Progenitor cell of endocrine pancreas (in vitro differentiated cells): ENCODE data around the gene MLXIPL. TPM values are rescaled to one million over a fixed set of nuclear protein-coding genes. Genes with fewer than 3 reads are reported as not detected.
"Not testable (repeated sequence)": the region's sequence is repeated elsewhere in the genome, so short reads cannot be mapped to it uniquely, and the experiment has no call there.

ENCODE experiments used
- DNase-seq: peaks from one replicate; pipeline ENCODE4 v3.0.0; 2021; ENCODE audit warnings: low spot score; ENCODE audit not compliant: unreplicated experiment
- H3K27ac Mint-ChIP-seq: 2 replicates; pipeline ENCODE4 v1.8.0; 2021; ENCODE audit warnings: mild to moderate bottlenecking, moderate library complexity, mixed read lengths
- H3K27me3 Mint-ChIP-seq: 2 replicates; pipeline ENCODE4 v1.8.0; 2021; ENCODE audit warnings: mixed read lengths
- H3K36me3 Mint-ChIP-seq: 2 replicates; pipeline ENCODE4 v1.8.0; 2022; ENCODE audit warnings: mixed read lengths; ENCODE audit not compliant: insufficient read depth
- H3K4me1 Mint-ChIP-seq: 2 replicates; pipeline ENCODE4 v1.8.0; 2021; ENCODE audit warnings: low read depth, mixed read lengths
- H3K4me3 Mint-ChIP-seq: 2 replicates; pipeline ENCODE4 v1.8.0; 2021; ENCODE audit warnings: low read depth, mild to moderate bottlenecking, moderate library complexity, mixed read lengths
- H3K9me3 Mint-ChIP-seq: 2 replicates; pipeline ENCODE4 v1.8.0; 2021; ENCODE audit warnings: low read depth, mixed read lengths
- CTCF ChIP-seq: fragments of 200-600 bp; sonication (generic); IDR thresholded peaks from one replicate; pipeline ENCODE4 v1.5.0; 2021; ENCODE audit warnings: antibody characterized with exemption, mild to moderate bottlenecking; ENCODE audit not compliant: unreplicated experiment
- total RNA-seq: library from RNA; stranded (reverse); gene quantifications from 2 replicates; pipeline ENCODE4 v1.2.1, GENCODE V29; 2021

Gene MLXIPL
- total RNA-seq, 1 donor from 2014 or later: 48.6 TPM

DNA sequence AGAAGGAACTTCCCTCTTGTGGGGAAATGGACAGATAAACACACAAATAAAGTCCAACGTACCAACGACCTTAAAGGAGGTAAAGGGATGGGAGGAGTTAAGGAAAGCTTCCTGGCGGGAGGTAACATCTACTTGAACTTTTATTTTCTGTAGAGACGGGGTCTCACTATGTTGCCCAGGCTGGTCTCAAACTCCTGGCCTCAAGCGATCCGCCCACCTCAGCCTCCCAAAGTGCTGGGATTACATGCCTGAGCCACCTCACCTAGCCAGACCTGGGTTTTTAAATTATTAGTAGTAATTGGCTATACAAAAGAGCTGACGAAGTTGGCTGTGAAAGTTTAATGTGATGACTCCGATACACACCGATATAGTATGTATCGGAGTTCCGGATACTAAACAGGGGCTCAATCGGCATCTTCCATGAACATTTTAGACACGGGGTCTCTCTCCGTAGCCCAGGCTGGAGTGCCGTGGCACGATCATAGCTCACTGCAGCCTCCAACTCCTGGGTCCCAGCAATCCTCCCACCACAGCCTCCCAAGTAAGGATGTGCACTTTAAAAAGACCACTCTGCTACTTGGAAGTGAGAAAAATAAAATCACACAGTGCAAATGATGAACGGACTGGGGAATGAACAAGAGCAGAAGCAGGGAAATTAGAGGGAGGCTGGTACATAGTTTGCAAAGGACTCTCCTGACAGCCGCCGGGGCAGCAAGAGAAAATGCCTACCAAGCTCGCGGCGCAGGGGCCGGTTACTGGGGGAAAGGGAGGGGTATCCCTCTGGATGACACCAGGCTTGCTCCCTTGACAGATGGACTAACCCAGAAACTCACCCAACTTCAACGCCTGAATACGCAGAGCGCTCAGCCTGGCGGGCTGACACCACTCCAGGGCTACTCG lies 67.9 kb downstream of the MLXIPL start:
- Mint-ChIP-seq H3K27ac (peak overlapping the region; percentile 94), H3K4me3 (peak overlapping the region; percentile 87), H3K36me3 (peaks cover 6% of the 10 kb centered on the region), H3K9me3 (no peaks in the 10 kb centered on the region), H3K4me1 (peaks cover 18% of the 10 kb centered on the region), H3K27me3 (peaks cover 8% of the 10 kb centered on the region)
- no peak for TF ChIP-seq CTCF
- no peak for DNase-seq

DNA sequence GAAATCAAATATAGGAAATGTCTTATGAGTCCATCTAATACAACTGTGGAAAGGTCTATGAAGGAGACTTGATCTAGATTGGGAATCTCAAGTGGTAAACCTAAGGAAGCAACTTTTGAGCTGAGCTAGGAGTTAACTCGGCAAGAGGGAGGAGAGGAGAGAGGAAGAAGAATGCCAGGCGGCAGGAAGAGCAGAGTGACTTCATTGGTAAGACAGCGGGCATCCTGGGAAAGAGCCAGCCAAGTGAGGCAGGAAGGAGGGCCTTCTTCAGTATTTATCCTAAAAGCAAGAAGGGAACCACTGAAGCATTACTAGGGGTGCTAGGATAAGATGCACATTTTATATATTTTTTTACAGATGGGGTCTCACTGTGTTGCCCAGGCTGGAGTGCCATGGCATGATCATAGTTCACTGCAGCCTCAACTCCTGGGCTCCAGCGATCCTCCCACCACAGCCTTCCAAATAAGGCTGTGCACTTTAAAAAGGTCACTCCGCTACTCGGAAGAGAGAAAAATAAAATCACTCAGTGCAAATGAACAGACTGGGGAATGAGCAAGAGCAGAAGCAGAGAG lies 68.8 kb downstream of the MLXIPL start:
- peaks cover 6% of the 10 kb centered on the region for H3K27me3 Mint-ChIP-seq

GRCh38 chr7:73550093-73550492 lies 74.2 kb downstream of the MLXIPL start:
- H3K27me3 Mint-ChIP-seq, H3K9me3 Mint-ChIP-seq, H3K4me3 Mint-ChIP-seq, DNase-seq, H3K27ac Mint-ChIP-seq: not testable (repeated sequence)
- Mint-ChIP-seq H3K36me3 (peaks cover 18% of the 10 kb centered on the region), H3K4me1 (peaks cover 10% of the 10 kb centered on the region)

More for the DNA sequence above, 68.8 kb downstream of the MLXIPL start:
- peak overlapping the region; percentile 87 for H3K4me3 Mint-ChIP-seq
- TF ChIP-seq CTCF: no peak
- H3K9me3 Mint-ChIP-seq: no peaks in the 10 kb centered on the region
- H3K27ac Mint-ChIP-seq: peak overlapping the region; percentile 94
- no peak for DNase-seq
- peaks cover 8% of the 10 kb centered on the region for H3K36me3 Mint-ChIP-seq
- peaks cover 18% of the 10 kb centered on the region for H3K4me1 Mint-ChIP-seq

GRCh38 chr7:73549176-73549575 lies 75.1 kb downstream of the MLXIPL start:
- no peaks in the 10 kb centered on the region for H3K9me3 Mint-ChIP-seq
- DNase-seq: no peak
- no peak overlapping the region for H3K27ac Mint-ChIP-seq
- no peaks in the 10 kb centered on the region for H3K27me3 Mint-ChIP-seq
- H3K36me3 Mint-ChIP-seq: peaks cover 18% of the 10 kb centered on the region
- no peak overlapping the region for H3K4me3 Mint-ChIP-seq
- H3K4me1 Mint-ChIP-seq: peaks cover 5% of the 10 kb centered on the region
- TF ChIP-seq CTCF: no peak

DNA sequence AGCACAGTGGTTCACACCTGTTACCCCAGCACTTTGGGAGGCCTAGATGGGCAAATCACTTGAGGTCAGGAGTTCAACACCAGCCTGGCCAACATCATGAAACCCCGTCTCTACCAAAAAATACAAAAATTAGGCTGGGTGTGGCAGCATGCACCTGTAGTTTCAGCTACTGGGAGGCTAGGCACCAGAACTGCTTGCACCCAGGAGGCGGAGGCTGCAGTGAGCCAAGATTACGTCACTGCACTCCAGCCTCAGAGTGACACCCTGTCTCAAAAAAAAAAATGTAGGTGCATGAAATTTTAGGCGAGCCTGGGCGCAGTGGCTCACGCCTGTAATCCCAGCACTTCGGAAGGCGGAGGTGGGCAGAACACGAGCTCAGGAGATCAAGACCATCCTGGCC lies 76.5 kb downstream of the MLXIPL start:
- Mint-ChIP-seq H3K4me1 (peaks cover 3% of the 10 kb centered on the region), H3K27ac (no peak overlapping the region), H3K4me3 (no peak overlapping the region), H3K36me3 (peaks cover 20% of the 10 kb centered on the region), H3K9me3 (no peaks in the 10 kb centered on the region), H3K27me3 (no peaks in the 10 kb centered on the region)
- TF ChIP-seq CTCF: no peak
- no peak for DNase-seq
